Measurements from ENCODE around the gene CLCA2. TPM values are rescaled to one million over a fixed set of nuclear protein-coding genes. Genes with fewer than 3 reads are reported as not detected.

Gene CLCA2
- total and polyA plus RNA-seq, 2 of the 8 experiments (the other 6 are each of a cell fraction or from before 2014, with no cell fraction given), result not detected

DNA sequence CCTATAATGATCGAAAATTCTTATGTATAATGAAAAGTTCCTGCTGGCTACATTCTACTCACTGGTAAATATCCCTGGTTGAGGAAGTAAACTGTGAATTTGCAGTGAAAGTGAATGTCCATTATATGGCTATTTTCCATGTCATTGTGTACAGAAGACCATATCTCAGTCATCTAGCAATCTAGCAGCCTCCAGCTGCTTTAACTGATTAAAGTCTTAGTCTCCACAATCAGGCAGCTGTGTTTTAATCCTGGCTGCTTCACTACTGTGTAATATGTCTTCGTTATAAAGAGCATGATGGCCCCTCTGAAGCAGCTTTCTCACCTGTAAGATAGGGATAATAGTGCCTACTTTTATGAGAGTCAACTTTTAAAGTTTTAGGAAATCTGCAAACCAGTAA, 11.4 kb downstream of the CLCA2 start:
- Histone ChIP-seq H2BK5ac (ENCODE audit: low read depth, low read length) (no peak overlapping the region), H2AFZ (ENCODE audit: low read length) (no peak overlapping the region), H2BK120ac (replicated peaks; ENCODE audit: low read depth, low read length) (no peak overlapping the region), H4K5ac (ENCODE audit: insufficient read length, low read depth, low read length) (no peak overlapping the region), H3K56ac (replicated peaks; ENCODE audit: insufficient read length, low read depth, low read length) (no peak overlapping the region), H2AK5ac (ENCODE audit: low read depth, low read length) (no peak overlapping the region), H4K91ac (replicated peaks; ENCODE audit: insufficient read length, low read length) (no peak overlapping the region), H3K4ac (replicated peaks; ENCODE audit: insufficient read length, low read depth, low read length) (no peak overlapping the region), H3K36me3 (ENCODE audit: control insufficient read depth in 2 of 4, insufficient read depth in 4 of 4, low read length in 3 of 4) (no peaks in the 10 kb centered on the region), H2BK12ac (ENCODE audit: low read depth, low read length) (no peak overlapping the region), H2BK15ac (ENCODE audit: low read length) (no peak overlapping the region), H3K4me1 (replicated peaks in 1 of 4; ENCODE audit: control insufficient read depth in 3 of 4, insufficient read depth in 4 of 4, low read length in 3 of 4) (no peaks in the 10 kb centered on the region), H3K27ac (ENCODE audit: low read depth, low read length) (no peak overlapping the region), H3K14ac (ENCODE audit: insufficient read length) (no peak overlapping the region), H3K9me3 (ENCODE audit: insufficient read depth in 2 of 2, low read depth in 1 of 2, low read length in 1 of 2) (no peaks in the 10 kb centered on the region), H4K20me1 (replicated peaks in 1 of 2; ENCODE audit: control insufficient read depth in 1 of 2, insufficient read depth in 2 of 2, low read length in 2 of 2) (no peaks in the 10 kb centered on the region), H3K79me1 (ENCODE audit: low read depth, low read length) (no peaks in the 10 kb centered on the region), H2BK20ac (ENCODE audit: low read length) (no peak overlapping the region), H3K4me3 (ENCODE audit: extremely low read depth in 1 of 4, insufficient read depth in 2 of 4, low read depth in 3 of 4, low read length in 4 of 4) (no peak overlapping the region), H3K23ac (ENCODE audit: insufficient read length) (no peak overlapping the region), H3K79me2 (ENCODE audit: control insufficient read depth in 1 of 2, insufficient read depth in 2 of 2, low read length in 2 of 2) (no peaks in the 10 kb centered on the region), H3K27me3 (replicated peaks in 1 of 4; ENCODE audit: control insufficient read depth in 3 of 4, extremely low read depth in 1 of 4, insufficient read depth in 3 of 4, low read length in 3 of 4) (no peaks in the 10 kb centered on the region), H3K9ac (replicated peaks in 1 of 4; ENCODE audit: extremely low read depth in 1 of 4, low read depth in 3 of 4, low read length in 3 of 4) (no peak overlapping the region), H4K8ac (ENCODE audit: extremely low read depth, insufficient read depth, low read length) (no peak overlapping the region), H3K4me2 (ENCODE audit: insufficient read depth in 1 of 2, low read depth in 2 of 2, low read length in 2 of 2) (no peak overlapping the region), H3K23me2 (ENCODE audit: low read depth, low read length) (peaks cover 2% of the 10 kb centered on the region; the same call in 1 of the 2 replicates), H3K18ac (ENCODE audit: extremely low read depth, low read length) (no peak overlapping the region)
- FAIRE-seq (no peak), DNase-seq (ENCODE audit: low read depth in 1 of 2, low spot score in 2 of 2) (no peak)
- CTCF ChIA-PET (ENCODE audit: partially characterized antibody), result interaction anchor here (1.0 to 2.4 kb wide), 3 partner anchors 9 to 16 kb away, joined by 3 to 7 read pairs (median 7); no protein-coding TSS in a partner anchor
- 96% methylated on average over 2 of the region's 2 CpGs; no CpG with 5 or more reads in 1 of the 2 experiments for WGBS, 2 experiments (ENCODE audit: extremely low coverage in 1 of 2, insufficient coverage in 1 of 2, insufficient read length in 1 of 2, insufficient replicate concordance in 2 of 2, low coverage in 1 of 2, low lambda C conversion rate in 2 of 2, missing lambda C conversion rate in 1 of 2)
- TF ChIP-seq POLR2AphosphoS5 (IDR thresholded peaks at IDR 0.05; ENCODE audit: low read depth, low read length), result no peak
- TF ChIP-seq NANOG (IDR thresholded peaks at IDR 0.05; ENCODE audit: insufficient read depth, low read depth, low read length, poor library complexity, severe bottlenecking), result no peak
- POLR2A ChIA-PET (ENCODE audit: partially characterized antibody), result no interaction called here

All from H1 (cell line).